Measurements from ENCODE around the gene MEIOC.
A peak's percentile ranks its signal among the peaks of the same experiment; 100 is the strongest.

MEIOC gene

GRCh38 chr17:44666006-44666405 lies 9.7 kb downstream of the MEIOC start:
- DNase-seq, result no peak
- Histone ChIP-seq H4K91ac (ENCODE audit: low read depth, low read length) (no peak overlapping the region), H3K23ac (ENCODE audit: low read length) (no peak overlapping the region), H2BK120ac (ENCODE audit: insufficient read depth, low read length, poor library complexity) (no peak overlapping the region), H3K4ac (ENCODE audit: low read depth, low read length) (no peak overlapping the region), H4K8ac (ENCODE audit: low read depth, low read length) (no peak overlapping the region), H3K4me2 (ENCODE audit: low read length) (no peak overlapping the region), H3K9ac (ENCODE audit: low read length) (no peak overlapping the region), H3K79me1 (ENCODE audit: low read length) (no peaks in the 10 kb centered on the region), H2BK5ac (ENCODE audit: low read depth, low read length, poor library complexity) (no peak overlapping the region), H2AFZ (ENCODE audit: insufficient read depth, low read length, poor library complexity) (no peak overlapping the region), H2AK5ac (ENCODE audit: low read length) (no peak overlapping the region), H3K4me3 (ENCODE audit: low read depth, low read length) (no peak overlapping the region), H3K27me3 (ENCODE audit: insufficient read depth, low read length) (no peaks in the 10 kb centered on the region), H4K12ac (ENCODE audit: low read depth, low read length) (no peak overlapping the region), H2BK12ac (ENCODE audit: low read length) (no peak overlapping the region), H3K36me3 (ENCODE audit: control insufficient read depth in 1 of 2, insufficient read depth in 2 of 2, low read length in 2 of 2) (no peaks in the 10 kb centered on the region), H3K9me3 (ENCODE audit: insufficient read depth, low read depth, low read length) (no peaks in the 10 kb centered on the region), H3K79me2 (ENCODE audit: control insufficient read depth, insufficient read depth, low read length, poor library complexity) (no peaks in the 10 kb centered on the region), H3K4me1 (ENCODE audit: control insufficient read depth in 1 of 2, insufficient read depth in 2 of 2, low read length in 2 of 2) (no peaks in the 10 kb centered on the region), H3K18ac (ENCODE audit: low read length) (no peak overlapping the region), H3K27ac (ENCODE audit: low read depth, low read length) (no peak overlapping the region), H3K14ac (ENCODE audit: low read length) (no peak overlapping the region)
- no CpG with 5 or more reads among the region's 1 CpG for WGBS (ENCODE audit: extremely low coverage, insufficient coverage, insufficient read length)

- H2BK12ac ChIP-seq (ENCODE audit: low read length), result no peak overlapping the region
- no peak overlapping the region for H3K14ac ChIP-seq (ENCODE audit: low read length)
- no peak overlapping the region for H3K4me3 ChIP-seq (ENCODE audit: low read depth, low read length)
- no peaks in the 10 kb centered on the region for H3K79me2 ChIP-seq (ENCODE audit: control insufficient read depth, insufficient read depth, low read length, poor library complexity)
- no peak overlapping the region for H4K12ac ChIP-seq (ENCODE audit: low read depth, low read length)
- H3K18ac ChIP-seq (ENCODE audit: low read length), result no peak overlapping the region
- H3K36me3 ChIP-seq (ENCODE audit: control insufficient read depth in 1 of 2, insufficient read depth in 2 of 2, low read length in 2 of 2), result no peaks in the 10 kb centered on the region
- H2BK5ac ChIP-seq (ENCODE audit: low read depth, low read length, poor library complexity), result no peak overlapping the region
- H3K4ac ChIP-seq (ENCODE audit: low read depth, low read length), result no peak overlapping the region
- no peak overlapping the region for H3K4me2 ChIP-seq (ENCODE audit: low read length)
- no peak overlapping the region for H3K27ac ChIP-seq (ENCODE audit: low read depth, low read length)
- no peak overlapping the region for H3K9ac ChIP-seq (ENCODE audit: low read length)
- no peak overlapping the region for H2BK120ac ChIP-seq (ENCODE audit: insufficient read depth, low read length, poor library complexity)
- H3K4me1 ChIP-seq (ENCODE audit: control insufficient read depth in 1 of 2, insufficient read depth in 2 of 2, low read length in 2 of 2), result no peaks in the 10 kb centered on the region
- H3K27me3 ChIP-seq (ENCODE audit: insufficient read depth, low read length), result no peaks in the 10 kb centered on the region
- H2AK5ac ChIP-seq (ENCODE audit: low read length), result no peak overlapping the region
- H3K9me3 ChIP-seq (ENCODE audit: insufficient read depth, low read depth, low read length), result no peaks in the 10 kb centered on the region
- peak in 1 of 2 donors; percentile 58 for DNase-seq
- no peak overlapping the region for H4K8ac ChIP-seq (ENCODE audit: low read depth, low read length)
- H4K91ac ChIP-seq (ENCODE audit: low read depth, low read length), result no peak overlapping the region
- H3K79me1 ChIP-seq (ENCODE audit: low read length), result no peaks in the 10 kb centered on the region
- H2AFZ ChIP-seq (ENCODE audit: insufficient read depth, low read length, poor library complexity), result no peak overlapping the region
- H3K23ac ChIP-seq (ENCODE audit: low read length), result no peak overlapping the region
Observed at GRCh38 chr17:44672479-44673093, 16.3 kb downstream of the MEIOC start.

- Histone ChIP-seq H3K27ac (ENCODE audit: low read depth, low read length) (no peak overlapping the region), H3K4me3 (ENCODE audit: low read depth, low read length) (no peak overlapping the region)
Observed at GRCh38 chr17:44673893-44674292, 17.6 kb downstream of the MEIOC start.

GRCh38 chr17:44677136-44677535 lies 20.9 kb downstream of the MEIOC start:
- Histone ChIP-seq H3K9ac (ENCODE audit: low read length) (no peak overlapping the region), H2AK5ac (ENCODE audit: low read length) (no peak overlapping the region)
- DNase-seq, result no peak

More at GRCh38 chr17:44673893-44674292, 17.6 kb downstream of the MEIOC start:
- Histone ChIP-seq H4K8ac (ENCODE audit: low read depth, low read length) (no peak overlapping the region), H2AFZ (ENCODE audit: insufficient read depth, low read length, poor library complexity) (no peak overlapping the region), H3K36me3 (ENCODE audit: control insufficient read depth in 1 of 2, insufficient read depth in 2 of 2, low read length in 2 of 2) (peaks cover 2% of the 10 kb centered on the region in 2 experiments), H2BK5ac (ENCODE audit: low read depth, low read length, poor library complexity) (no peak overlapping the region), H3K4me2 (ENCODE audit: low read length) (no peak overlapping the region), H3K18ac (ENCODE audit: low read length) (no peak overlapping the region), H3K23ac (ENCODE audit: low read length) (no peak overlapping the region), H3K4me1 (ENCODE audit: control insufficient read depth in 1 of 2, insufficient read depth in 2 of 2, low read length in 2 of 2) (no peaks in the 10 kb centered on the region), H4K91ac (ENCODE audit: low read depth, low read length) (no peak overlapping the region), H2AK5ac (ENCODE audit: low read length) (no peak overlapping the region), H4K12ac (ENCODE audit: low read depth, low read length) (no peak overlapping the region), H3K79me1 (ENCODE audit: low read length) (no peaks in the 10 kb centered on the region), H3K14ac (ENCODE audit: low read length) (no peak overlapping the region), H3K9ac (ENCODE audit: low read length) (no peak overlapping the region), H3K27me3 (ENCODE audit: insufficient read depth, low read length) (no peaks in the 10 kb centered on the region), H2BK120ac (ENCODE audit: insufficient read depth, low read length, poor library complexity) (no peak overlapping the region), H2BK12ac (ENCODE audit: low read length) (no peak overlapping the region), H3K79me2 (ENCODE audit: control insufficient read depth, insufficient read depth, low read length, poor library complexity) (peaks cover 1% of the 10 kb centered on the region), H3K4ac (ENCODE audit: low read depth, low read length) (no peak overlapping the region), H3K9me3 (ENCODE audit: insufficient read depth, low read depth, low read length) (no peaks in the 10 kb centered on the region)
- WGBS (ENCODE audit: extremely low coverage, insufficient coverage, insufficient read length), result no CpG with 5 or more reads among the region's 2 CpGs
- DNase-seq, result no peak

More at GRCh38 chr17:44677136-44677535, 20.9 kb downstream of the MEIOC start:
- Histone ChIP-seq H3K4me2 (ENCODE audit: low read length) (no peak overlapping the region), H3K79me2 (ENCODE audit: control insufficient read depth, insufficient read depth, low read length, poor library complexity) (peaks cover 1% of the 10 kb centered on the region), H3K14ac (ENCODE audit: low read length) (no peak overlapping the region), H2BK5ac (ENCODE audit: low read depth, low read length, poor library complexity) (no peak overlapping the region), H3K79me1 (ENCODE audit: low read length) (no peaks in the 10 kb centered on the region), H3K4me1 (ENCODE audit: control insufficient read depth in 1 of 2, insufficient read depth in 2 of 2, low read length in 2 of 2) (no peaks in the 10 kb centered on the region), H4K8ac (ENCODE audit: low read depth, low read length) (no peak overlapping the region), H3K27ac (ENCODE audit: low read depth, low read length) (no peak overlapping the region), H2AFZ (ENCODE audit: insufficient read depth, low read length, poor library complexity) (no peak overlapping the region), H2BK120ac (ENCODE audit: insufficient read depth, low read length, poor library complexity) (no peak overlapping the region), H4K91ac (ENCODE audit: low read depth, low read length) (no peak overlapping the region), H4K12ac (ENCODE audit: low read depth, low read length) (no peak overlapping the region), H3K23ac (ENCODE audit: low read length) (no peak overlapping the region), H3K4me3 (ENCODE audit: low read depth, low read length) (no peak overlapping the region), H3K18ac (ENCODE audit: low read length) (no peak overlapping the region), H3K36me3 (ENCODE audit: control insufficient read depth in 1 of 2, insufficient read depth in 2 of 2, low read length in 2 of 2) (peaks cover 7 to 9% of the 10 kb centered on the region in 2 experiments), H3K27me3 (ENCODE audit: insufficient read depth, low read length) (no peaks in the 10 kb centered on the region), H2BK12ac (ENCODE audit: low read length) (no peak overlapping the region), H3K9me3 (ENCODE audit: insufficient read depth, low read depth, low read length) (no peaks in the 10 kb centered on the region), H3K4ac (ENCODE audit: low read depth, low read length) (no peak overlapping the region)
- no CpG with 5 or more reads among the region's 2 CpGs for WGBS (ENCODE audit: extremely low coverage, insufficient coverage, insufficient read length)

Data from trophoblast cell (in vitro differentiated cells and primary cell).